GM12892 (cell line): ENCODE results near the gene C15orf61.

Source experiments
- POLR2A ChIP-seq: IDR thresholded peaks from 2 replicates; pipeline ENCODE4 v1.6.1; 2011; ENCODE audit warnings: low read depth, low read length, control low read depth
- TAF1 ChIP-seq: IDR thresholded peaks from 2 replicates; pipeline ENCODE4 v1.6.1; 2011; ENCODE audit warnings: low read depth, mild to moderate bottlenecking, control low read depth, low read length, borderline replicate concordance

DNA sequence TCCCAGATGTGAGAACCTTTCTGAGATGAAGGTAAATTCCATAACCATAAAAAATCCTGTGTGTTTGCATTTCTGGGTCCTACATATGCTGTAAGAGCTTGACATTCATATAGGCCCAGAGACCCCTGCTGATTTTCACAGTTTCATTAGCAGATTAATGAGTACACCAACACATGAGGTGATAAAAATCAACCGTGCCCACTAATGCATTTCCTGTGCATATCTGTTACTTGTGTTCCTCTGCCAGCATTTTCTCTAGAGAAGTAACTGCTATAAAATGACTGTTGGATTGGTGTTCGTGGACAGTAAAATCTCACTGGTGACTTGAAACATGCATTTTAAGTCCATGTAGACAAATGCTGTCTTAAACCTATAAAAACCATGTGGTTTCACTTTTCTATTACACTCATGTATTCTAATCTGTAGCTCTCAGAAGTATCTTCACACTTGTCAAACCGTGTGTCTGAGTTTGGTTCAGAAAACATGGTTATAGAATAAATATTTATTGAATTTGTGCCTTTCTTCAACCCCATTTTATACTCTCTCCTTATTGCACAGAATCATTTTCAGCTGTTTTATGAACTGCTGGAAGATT is 36.1 kb downstream of the C15orf61 start:
- TF ChIP-seq POLR2A = no peak
- TF ChIP-seq TAF1 = no peak
